Measurements from ENCODE around the gene APOO.

APOO gene

DNA sequence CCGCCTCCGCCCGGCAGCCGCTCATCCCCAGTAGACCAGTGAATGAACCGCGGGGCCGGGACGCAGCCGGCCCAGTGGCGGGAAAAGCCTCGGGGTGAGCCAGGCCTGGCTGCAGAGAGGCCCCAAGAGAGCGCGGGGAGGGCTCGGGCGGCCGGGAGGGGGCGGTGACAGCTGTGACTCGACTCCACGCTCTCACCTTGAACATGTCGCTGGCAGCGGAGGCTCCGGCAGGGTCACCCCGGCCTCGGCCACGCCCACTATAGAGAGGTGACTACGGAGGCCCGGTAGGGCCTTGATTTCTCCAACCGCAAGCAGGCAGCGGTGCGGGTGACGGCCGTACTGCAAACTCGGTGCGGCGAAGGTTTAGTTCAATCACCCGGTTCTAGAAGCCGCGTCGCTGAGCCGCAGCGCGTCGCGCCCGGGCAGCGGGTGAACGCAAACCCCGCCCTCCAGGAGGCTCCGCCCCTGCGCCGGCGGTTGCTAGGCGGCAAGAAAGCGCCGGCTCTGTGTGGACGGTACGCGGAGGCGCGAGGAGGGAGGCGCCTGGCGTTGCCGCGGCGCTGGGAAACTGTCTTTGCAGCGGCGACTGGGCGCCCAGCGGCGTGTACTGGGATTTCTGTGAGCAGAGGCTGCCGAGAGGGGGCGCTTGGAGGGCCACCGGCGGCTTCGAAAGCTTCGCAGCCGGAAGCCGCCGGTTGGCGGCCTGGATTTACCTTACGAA, at the start of gene APOO, which contains the start of gene CXorf58:
Gene APOO (minus strand): TSS at position 441 of the 721 bp plus-strand sequence. CDS start 236 bp downstream, at position 205.
Gene CXorf58 (plus strand): TSS at position 509 of the 721 bp plus-strand sequence. CDS start 2,297 bp downstream, outside the sequence.
- peak; percentile 94 for DNase-seq

DNA sequence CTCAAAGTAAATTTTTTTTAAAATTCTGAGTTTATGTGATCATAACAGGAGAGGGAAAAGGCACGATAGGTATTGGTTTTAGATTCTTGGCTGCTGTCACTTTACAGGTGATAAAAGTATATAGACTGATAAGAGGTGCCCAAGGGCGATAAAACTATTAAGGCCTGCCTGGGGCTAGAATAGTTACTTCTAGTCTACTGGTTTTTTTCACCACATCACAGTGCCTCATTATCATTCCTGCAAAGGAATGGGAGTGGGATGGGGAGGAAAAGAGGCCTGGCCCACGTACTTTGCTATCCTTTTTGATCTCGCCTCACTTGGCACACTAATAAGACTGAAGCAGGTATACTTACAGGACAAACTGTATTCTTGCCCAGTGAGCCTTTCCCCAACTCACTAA, 46.7 kb upstream of the APOO start:
- no peak for DNase-seq

DNA sequence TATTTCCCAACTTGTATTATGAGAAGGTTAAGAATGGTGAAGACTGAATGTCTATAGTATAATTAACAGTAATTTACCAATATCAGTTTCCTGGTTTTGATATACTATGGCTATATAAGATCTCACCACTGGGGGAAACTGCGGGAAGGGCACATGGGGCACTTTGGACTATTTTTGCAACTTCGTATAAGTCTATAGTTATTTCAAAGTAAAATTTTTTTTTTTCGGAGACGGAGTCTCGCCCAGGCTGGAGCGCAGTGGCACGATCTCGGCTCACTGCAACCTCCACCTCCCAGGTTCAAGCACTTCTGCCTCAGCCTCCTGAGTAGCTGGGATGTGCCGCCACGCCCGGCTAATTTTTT, 46.2 kb upstream of the APOO start:
- no peak for DNase-seq

DNA sequence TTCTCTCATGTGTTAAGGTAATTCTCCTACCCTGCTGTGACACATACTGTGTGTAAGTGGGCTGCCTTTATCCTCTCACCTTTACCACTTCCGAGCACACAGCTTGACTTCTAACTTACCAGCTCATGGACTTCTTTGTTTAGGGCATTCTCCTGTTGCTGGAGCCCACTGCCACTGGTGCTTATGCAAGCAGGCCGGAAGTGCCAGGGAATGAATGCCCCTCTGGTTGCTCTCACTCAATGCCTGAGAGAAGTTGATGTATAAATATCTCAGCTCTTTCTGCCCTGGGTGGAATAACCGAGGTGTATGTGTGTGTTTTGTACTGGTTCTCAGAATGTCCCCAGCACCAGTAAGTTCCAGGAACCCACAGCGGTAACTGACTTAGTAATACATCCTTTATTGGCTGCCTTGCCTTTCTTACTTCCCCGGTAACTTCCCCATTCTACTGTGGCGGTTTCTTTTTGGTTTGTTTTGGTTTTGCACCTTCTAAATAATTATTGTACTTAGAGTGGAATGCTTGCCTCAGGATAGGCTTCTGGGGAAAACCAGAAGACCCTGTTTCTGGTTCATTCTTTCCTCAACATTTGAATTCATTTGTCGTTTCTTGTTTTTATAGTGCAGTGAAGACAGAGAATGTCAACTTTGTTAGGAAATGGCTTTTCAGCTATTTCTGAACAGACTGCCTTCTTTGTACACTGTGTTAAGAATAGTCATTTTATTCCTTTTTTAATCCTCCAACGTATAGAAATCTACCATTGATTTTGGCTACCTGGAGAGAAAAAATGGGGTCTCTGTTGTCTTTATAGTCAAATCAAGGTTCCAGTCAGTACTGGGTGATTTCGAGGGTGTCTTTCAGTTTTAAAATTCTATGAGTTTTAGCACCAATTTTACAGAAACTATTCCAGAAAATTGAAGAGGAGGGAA, 45.5 kb upstream of the APOO start:
- DNase-seq, result peak; percentile 61

DNA sequence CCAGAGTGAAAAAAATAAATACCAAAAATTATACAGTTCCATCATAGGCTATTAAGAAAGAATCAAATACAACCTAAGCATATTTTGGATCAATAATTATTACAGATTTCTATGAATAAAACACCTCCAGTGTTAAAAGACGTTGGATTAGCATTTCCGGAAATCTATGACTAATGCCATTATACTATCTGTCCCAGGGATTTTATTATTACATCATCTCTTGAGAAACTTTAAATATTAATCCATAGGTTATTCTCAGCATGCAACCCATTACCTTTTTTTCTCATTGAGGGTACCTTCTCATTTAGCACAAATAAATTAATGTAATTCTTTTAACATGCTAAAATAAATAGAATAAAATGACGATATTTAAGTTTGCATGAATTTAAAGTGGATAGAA, 44.7 kb upstream of the APOO start:
- no peak for DNase-seq

DNA sequence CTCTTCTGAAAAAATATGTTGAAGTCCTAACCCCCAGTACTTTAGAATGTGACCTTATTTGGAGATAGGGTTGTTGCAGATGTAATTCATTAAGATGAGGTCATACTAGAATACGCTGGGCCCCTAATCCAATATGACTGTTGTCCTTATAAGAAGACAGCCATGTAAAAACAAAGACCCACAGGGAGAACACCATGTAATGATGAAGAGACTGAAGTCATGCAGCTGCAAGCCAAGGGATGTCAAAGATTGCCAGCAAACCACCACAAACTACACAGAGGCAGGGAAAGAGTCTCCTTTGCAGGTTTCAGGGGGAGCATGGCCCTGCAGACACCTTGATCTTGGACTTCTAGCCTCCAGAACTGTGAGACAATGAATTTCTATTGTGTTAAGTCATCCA, 37.5 kb upstream of the APOO start:
- DNase-seq, result no peak

DNA sequence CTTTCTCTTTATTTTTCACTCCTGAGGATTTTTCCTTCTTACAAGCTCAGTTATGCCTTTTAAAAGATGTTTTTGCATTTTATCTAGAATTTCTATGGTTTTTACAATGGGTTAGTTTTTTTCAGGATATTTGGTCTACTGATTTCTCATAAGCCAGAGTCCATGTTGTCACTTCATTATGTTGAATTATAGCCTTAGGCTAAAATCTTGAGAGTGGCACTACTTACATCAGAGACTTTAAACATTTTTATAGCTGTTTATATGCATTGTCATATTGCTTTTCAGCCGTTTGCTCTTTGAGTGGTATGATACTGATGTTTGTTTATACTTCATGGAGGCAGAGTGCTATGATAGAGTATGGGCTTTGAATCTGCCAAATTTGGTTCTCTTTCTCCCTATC, 36.5 kb upstream of the APOO start:
- DNase-seq, result no peak

DNA sequence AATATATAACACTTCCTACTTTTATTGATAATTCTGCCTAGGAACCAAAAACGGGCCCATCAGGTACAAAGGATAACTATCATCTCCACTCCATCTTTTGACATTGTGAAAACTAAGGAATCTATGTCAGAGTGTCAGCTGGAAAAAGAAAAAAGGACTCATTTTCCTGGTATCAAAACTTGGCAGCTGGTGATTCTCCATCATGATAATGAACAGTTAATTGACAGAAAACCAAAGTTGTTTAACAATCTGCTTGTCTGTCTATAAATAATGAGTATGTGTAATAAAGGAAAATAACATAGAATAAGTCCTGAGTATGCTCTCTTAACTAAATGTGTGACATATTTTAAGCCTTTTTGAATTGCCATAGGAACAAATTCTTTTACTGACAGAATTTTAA, 31.5 kb upstream of the APOO start:
- no peak for DNase-seq

DNA sequence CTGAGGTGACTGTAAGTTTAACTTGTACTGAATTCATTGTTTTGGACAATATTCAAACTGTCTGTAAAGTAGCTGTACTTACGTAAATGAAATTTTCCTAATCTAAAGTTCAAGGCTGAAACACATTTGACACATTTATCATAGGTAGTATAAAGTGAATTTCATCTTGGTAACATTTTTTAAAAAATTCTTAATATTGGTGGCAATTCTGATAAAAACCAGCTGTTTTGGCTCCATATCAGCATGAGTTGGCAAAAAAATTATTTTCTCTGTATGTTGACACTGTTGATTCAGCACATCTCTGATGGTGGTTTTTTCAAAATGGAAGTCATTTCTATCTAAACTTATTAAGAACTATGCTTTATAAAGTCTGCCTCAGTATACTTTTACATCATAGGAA, 31.0 kb upstream of the APOO start:
- no peak for DNase-seq

DNA sequence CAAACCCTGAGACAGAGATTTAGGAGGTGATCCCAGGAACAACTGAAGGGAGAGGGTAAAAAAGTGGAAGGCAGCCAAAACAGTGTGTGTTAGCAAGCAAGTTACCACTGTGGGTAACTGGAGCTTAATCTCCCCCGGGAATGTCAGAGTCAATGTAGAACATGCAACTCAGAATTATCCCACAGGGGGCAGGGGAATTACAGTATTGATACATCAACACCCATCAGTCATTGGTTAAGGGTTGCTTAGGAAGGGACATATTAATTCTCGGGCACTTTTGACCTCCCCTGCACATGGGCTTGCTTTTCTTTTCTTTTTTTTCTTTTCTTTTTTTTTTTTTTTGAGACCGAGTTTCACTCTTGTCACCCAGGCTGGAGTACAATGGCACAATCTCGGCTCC, 29.4 kb upstream of the APOO start:
- no peak for DNase-seq

DNA sequence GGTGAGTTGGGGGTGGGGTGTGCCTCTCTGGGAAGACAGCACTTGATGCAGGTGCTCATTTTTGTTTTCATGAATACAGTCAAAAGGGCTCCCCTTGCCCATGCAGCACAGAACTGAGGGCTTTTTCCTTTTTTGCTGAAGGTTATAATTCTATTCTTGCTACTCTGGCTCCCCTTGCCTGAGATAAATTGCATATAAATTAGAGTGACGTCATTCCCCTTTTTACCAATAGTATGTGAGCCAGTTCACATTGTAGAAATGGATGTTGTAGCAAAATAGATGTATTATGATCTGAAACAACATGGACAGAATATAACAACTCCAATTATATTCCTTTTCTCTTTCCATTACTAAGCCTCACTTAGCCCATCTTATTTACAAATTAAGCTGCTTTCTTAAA, 28.4 kb upstream of the APOO start:
- no peak for DNase-seq

DNA sequence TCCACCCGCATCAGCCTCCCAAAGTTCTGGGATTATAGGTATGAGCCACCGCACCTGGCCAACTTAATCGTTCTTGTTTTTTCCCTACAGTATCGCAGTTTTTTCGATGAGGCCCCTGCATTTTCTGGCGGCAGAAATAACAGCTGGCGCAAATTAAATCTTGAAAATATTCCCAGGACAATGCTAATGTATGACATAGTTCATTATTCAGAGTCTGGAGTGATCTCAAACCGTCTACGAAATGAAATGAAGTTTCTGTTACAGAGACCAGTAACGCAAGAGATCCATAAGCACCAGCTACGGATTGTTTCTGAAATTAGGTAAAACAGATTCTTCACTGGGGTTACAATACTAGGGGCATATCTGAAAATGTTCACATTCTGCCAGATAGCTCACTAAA, 27.4 kb upstream of the APOO start:
- no peak for DNase-seq

DNA sequence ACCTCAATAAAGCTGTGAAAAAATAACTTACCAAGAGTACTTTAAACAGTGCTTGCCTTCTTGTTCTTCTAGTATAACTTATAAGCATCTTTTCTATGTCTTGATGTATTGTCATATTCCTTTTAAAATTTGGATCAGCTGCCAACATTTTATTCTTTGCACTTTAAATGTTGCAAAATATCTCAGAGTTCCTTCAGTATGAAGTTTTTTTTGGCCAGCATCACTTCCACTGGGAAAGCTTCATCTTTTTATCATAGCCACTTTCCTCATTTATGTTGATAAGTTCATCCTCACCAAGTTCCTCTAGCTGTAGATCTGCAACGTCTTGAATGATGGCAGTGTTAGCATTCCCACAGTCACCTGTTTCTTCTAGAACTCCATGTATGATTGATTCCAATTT, 24.3 kb upstream of the APOO start:
- DNase-seq, result no peak

DNA sequence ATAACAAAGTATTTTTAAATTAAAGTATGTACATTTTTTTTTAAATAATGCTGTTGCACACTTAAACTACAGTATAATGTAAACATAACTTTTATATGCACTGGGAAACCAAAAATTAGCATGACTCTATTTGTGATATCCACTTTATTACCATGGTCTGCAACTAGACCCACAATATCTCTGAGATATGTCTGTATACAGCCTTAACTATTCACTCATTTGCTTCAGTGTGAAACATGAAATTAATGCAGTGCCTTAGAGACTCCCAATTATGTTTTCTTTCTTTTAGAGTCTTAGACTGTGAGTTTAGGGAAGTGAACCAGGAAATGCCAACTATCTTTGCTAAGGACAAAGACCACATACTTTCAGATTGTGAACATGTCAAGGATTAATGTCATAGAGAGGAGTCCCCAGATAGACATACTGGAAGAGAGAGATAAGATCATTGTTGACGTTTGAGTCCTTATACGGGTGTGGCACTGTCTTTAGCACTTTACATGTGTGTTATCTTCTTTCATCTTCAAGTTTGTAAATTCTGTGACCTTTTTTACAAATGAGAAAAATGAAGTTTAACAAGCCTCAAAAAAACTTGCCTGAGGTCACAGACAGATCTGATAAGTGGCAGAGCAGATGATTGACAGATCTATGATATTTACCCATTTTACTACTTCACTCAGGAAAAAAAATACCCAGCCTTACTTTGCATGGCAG, 23.3 kb upstream of the APOO start:
- DNase-seq, result peak; percentile 40

DNA sequence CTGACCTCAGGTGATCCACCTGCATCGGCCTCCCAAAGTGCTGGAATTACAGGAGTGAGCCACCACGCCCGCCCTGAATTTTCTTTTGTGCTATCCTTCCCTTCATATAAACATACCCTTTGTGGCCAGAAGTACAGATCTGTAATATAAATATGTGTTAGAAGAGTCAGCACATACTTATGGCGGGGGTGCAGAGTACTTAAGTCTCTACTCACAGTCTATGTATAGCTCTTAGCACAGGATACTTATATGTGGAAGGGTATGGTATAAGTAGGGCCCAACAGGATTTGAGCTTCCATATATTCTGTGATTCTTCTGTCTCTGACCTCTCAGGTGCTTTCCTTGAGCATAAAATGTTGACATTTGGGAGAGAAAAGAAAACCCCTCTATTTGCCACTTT, 18.3 kb upstream of the APOO start:
- DNase-seq, result no peak

DNA sequence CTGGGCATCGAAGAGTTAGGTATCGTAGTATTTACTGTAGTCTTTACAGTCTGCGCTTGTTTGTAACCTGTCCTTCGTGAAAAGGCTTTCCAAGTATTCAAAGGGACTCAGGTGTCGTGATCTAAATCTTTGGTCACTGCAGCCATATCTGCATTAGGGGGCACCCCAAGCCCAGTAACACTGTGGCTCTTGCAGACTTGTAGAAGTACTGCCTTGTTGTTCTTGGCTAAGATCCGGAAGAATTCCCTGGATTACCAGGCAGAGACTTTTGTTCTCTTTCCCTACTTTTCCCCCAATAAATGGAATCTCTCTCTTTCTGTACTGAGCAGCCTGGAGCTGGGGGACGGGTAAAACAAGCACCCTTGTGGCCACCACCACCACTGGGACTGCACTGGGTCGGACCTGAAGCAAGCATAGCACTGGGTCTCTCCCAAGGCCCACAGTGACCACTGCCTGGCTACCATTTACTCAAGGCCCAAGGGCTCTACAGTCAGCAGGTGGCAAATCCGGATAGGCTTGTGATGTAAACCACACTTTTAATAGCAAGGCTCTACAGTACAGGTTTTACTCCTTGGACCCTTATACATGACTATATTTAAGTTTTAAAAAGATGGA, 12.1 kb upstream of the APOO start:
- no peak for DNase-seq

DNA sequence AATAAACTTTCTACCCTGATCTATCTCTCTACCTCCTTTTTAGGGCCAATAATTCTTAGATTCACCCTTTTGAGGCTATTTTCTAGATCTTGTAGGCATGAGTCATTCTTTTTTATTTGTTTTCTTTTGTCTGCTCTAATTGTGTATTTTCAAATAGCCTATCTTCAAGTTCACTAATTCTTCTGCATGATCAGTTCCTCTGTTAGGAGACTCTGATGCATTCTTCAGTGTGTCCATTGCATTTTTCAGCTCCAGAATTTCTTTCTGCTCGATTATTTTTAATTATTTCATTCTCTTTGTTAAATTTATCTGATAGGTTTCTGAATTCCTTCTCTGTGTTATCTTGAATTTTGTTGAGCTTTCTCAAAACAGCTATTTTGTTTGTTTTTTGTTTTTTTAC, 11.4 kb upstream of the APOO start:
- no peak for DNase-seq

DNA sequence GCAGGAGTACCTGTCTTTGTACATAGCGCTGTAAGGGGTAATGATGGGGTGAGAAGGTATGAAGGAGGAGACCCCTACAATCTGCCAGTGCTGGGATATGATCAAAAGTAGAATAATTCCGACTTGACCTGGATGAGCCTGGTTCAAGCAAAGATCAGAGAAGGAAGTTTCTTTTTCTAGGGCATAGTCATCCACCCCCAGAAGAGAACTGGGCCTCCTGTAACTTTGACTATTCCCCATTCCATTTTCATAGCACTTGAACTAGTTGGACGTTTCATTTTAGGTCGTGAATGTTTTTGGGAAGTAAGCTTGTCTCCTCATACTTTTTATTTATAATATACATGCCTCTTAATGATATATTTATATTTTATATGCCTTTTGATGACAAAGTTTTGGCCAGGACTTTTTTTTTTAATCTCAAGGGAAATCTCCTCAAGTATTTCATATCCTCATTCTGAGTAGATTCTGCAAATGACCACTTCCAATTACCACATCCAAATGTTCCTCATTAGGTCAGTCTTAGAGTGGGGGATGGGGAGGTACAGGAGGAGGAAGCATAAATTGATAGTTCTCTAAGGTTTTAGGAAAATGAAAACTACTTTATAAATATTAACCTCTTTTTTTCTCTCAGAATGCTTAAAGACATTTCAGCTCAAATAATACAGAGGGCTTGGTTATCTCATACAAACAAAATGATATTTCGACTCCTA, 3.5 kb upstream of the APOO start:
- DNase-seq, result peak; percentile 67

DNA sequence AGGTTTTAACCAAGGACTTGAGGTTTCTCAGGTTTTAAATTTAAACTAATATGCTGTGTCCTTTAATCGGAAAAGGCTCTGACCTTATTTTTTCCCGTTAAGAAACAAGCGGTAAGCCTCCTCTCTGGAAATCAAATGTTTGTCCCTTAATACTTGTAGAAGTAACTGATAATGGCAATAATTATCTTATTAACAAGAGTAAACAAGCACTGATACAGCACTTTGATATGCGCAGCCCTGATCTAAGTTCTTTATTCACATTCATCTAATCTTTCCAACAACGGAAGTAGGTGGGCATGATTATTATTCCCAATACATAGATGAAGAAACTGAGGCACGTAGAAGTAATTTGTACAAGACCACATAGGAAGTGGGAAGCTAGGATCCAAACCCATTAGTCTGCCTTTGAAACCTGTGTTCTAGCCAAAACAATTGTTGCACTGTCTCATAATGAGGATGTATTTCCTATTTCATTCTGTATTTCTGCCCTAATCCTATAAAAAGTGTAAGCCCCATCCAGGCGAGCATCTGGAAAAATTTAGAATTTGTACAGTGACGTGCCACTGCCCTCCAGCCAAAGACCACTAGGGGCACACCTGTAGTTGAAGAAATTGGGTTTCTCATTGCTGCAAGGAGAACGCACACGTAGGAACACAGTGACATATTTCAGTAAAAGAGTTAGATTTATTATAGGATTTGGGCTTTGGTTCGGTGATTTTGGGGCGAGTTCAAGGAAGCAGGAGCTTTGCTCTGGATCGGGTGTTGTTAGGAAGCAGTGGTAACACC, 674 bp upstream of the APOO start:
- DNase-seq, result no peak

DNA sequence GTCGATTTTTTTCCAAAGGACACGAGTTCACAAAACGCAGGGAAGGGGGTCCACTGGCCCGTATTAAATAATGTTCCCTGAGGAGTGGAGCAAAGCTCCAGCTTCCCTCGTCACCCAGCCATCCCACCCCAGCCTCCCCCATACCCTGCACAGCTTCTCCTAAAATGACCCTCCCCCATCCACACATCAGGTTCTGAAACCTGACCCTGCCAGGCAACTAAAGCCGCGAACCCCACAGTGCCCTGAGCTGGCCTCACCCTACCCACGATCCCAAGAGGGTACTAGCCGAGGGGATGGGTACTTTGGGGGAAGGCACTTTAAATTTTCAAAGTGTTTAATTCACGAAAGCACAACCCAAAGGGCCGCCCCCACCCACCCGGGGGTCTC, 634 bp downstream of the APOO start:
- DNase-seq, result no peak

DNA sequence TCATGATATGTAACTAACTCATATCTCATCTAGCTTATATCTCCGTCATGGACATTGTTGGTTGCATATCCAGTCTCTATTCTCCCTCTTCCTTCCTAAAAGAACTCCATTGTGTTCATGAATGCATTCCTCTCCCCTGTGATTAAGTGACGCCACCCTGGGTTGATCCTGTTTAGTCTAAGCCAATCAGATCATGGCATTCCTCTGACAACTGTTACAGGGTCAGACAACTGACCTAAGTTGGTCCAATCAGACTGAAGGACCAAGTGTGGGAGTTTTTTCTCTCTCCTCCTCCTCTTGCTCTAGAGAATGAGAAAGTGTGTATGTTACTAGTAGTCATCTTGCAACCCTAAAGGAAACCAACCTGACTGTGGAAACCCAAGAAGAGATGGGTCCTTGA, 3.6 kb downstream of the APOO start:
- no peak for DNase-seq

DNA sequence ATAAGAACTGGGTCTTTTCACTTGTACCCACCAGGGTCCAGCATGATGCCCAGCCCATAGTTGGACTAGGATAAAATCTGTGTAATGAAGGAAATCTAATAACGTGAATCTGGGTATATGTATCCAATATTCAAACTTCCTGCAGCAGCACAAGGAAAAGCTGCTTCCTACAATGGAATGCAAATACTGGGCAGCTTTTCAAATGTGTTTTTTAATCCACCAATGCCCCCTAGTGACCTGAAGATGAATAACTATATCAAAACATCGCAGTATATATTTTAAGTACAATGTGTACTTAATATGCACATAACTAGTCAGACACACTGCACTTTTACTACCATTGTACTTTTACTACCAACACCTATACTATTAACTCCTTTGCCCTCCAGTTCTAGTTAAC, 5.3 kb downstream of the APOO start:
- DNase-seq, result peak; percentile 64

Data from suppressor macrophage treated with lipopolysaccharide for 4 hours (primary cell).